Bronchial epithelial cell (primary cell): ENCODE measurements around the gene SNX17. TPM values are rescaled to one million over a fixed set of nuclear protein-coding genes. Genes with fewer than 3 reads are reported as not detected.

Source experiments
- DNase-seq: peaks from one replicate; pipeline ENCODE4 v3.0.0-alpha.2; 2010; ENCODE audit warnings: low read depth
- FAIRE-seq: peaks from 2 replicates; lab custom pipeline; 2011; peaks lifted over from hg19 to GRCh38; lab: Jason Lieb, UNC
- H3K27me3 ChIP-seq: 2 replicates; pipeline ENCODE4 v1.5.1; 2011; ENCODE audit warnings: low read length; ENCODE audit not compliant: control insufficient read depth, insufficient read depth
- H3K36me3 ChIP-seq: 2 replicates; pipeline ENCODE4 v1.5.1; 2011; ENCODE audit warnings: low read length; ENCODE audit not compliant: control insufficient read depth, insufficient read depth
- H3K4me3 ChIP-seq: 2 replicates; pipeline ENCODE4 v1.5.1; 2011; ENCODE audit warnings: mild to moderate bottlenecking, low read depth, low read length, control low read depth
- total RNA-seq: library from RNA; depleted of rRNA; stranded (reverse); fragments of >200 nt; gene quantifications from 2 replicates; pipeline ENCODE4 v1.2.1, GENCODE V29; 2014
- TF ChIP-seq, protein P1 (sequence below): IDR thresholded peaks from 2 replicates; pipeline ENCODE4 v1.5.1; 2011; ENCODE audit warnings: mild to moderate bottlenecking, moderate library complexity, low read length, control low read depth, inconsistent platforms; ENCODE audit not compliant: insufficient read depth, severe bottlenecking

Gene SNX17
- total RNA-seq, 1 donor from 2014 or later = 102 TPM

DNA sequence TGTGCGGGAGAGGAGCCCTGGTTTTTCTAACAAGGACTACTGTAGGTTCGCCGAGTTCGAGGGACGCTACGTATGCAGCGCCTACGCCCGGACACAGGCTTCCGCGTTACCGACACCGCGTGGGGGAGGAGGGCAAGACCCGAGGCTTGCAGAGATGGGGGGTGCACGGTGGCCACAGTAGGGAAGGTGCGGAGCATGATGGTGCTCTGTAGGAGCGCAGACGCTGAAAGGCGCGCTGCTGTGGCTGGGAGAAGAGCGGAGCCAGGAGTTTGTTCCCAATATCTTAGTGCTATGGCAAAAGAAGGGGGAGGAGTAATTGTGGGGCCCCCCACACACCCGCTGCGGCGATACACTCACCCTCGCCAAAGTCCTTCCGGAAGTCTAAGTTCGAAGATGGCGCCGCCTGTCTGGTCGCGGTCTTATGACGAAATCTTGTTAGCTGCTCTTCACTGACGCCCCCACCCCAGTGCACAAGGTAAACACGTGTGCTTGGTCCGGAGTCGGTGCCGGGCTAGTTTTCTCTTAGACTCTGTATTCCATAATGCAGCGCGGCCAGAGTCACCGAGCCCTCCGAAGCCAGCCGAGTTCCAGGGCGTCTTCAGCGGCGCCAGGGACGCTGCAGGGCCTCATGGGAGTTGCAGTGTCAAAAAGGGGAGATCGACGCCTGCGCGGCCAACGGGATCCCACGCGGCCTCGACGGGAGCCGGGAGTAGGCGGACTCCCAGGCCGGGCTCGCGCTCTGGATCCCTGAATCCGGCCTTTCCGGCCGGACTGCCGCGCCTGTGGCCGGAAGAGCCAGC, 13.8 kb upstream of the SNX17 start, which contains the start of gene GTF3C2:
TSS of gene GTF3C2 (minus strand) at position 383 of the 800 bp plus-strand sequence. CDS start 13,210 bp downstream, outside the sequence.
- H3K4me3 ChIP-seq = peak within 1 kb of the TSS; percentile 94
- no peaks in the 10 kb centered on the region for H3K27me3 ChIP-seq
- DNase-seq (peak; percentile 88), FAIRE-seq (no peak)
- TF ChIP-seq, protein P1, sequence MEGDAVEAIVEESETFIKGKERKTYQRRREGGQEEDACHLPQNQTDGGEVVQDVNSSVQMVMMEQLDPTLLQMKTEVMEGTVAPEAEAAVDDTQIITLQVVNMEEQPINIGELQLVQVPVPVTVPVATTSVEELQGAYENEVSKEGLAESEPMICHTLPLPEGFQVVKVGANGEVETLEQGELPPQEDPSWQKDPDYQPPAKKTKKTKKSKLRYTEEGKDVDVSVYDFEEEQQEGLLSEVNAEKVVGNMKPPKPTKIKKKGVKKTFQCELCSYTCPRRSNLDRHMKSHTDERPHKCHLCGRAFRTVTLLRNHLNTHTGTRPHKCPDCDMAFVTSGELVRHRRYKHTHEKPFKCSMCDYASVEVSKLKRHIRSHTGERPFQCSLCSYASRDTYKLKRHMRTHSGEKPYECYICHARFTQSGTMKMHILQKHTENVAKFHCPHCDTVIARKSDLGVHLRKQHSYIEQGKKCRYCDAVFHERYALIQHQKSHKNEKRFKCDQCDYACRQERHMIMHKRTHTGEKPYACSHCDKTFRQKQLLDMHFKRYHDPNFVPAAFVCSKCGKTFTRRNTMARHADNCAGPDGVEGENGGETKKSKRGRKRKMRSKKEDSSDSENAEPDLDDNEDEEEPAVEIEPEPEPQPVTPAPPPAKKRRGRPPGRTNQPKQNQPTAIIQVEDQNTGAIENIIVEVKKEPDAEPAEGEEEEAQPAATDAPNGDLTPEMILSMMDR = no peak
- H3K36me3 ChIP-seq = no peaks in the 10 kb centered on the region

DNA sequence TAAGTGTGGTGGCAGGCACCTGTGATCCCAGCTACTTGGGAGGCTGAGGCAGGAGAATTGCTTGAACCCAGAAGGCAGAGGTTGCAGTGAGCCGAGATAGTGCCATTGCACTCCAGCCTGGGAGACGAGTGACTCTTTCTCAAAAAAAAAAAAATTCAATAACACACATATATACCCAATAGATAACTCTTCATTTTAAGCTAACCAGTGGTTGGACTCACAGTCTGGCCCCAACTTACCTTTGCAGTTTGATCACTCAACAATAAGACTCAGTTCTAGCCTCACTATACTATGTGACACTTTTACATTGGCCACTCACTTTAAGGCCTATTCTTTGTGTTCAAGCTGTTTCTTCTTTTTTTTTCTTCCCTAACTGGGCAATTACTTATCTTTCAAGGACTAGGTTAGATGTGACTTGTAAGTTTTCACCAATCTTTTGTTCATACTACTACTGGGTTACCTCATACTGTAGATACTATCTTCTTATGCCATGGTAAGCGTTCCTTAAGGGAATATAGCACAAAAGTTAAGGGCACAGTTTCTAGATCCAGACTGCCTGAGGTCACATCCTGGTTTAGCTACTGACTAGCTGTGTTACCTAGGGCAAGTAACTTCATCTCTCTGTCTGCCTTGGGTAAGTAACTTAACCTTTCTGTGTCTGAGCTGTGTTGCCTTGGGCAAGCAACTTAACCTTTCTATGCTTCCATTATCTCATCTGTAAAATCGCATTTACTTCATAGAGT, 7.6 kb upstream of the SNX17 start:
- no peak overlapping the region for H3K4me3 ChIP-seq
- no peak for FAIRE-seq
- H3K36me3 ChIP-seq = peaks cover 12% of the 10 kb centered on the region
- TF ChIP-seq, protein P1 = no peak
- no peaks in the 10 kb centered on the region for H3K27me3 ChIP-seq
- DNase-seq = no peak

DNA sequence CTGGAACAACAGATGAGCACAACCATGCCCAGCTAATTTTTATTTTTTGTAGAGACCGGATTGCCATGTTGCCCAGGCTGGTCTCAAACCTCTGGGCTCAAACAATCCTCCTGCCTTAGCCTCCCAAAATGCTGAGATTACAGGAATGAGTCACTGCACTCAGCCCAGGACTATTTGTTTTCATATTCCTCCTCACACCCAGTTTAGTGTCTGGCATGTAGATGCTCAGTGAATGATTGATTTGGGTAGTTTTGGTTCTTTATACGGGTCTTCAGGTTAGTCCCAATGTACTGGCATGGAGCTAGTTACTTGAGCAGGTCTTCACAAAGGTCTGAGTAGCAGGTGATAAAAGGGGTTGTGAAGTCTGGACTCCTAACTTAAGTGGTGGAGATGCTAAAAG, 6.5 kb upstream of the SNX17 start:
- no peak for FAIRE-seq
- DNase-seq = no peak
- H3K36me3 ChIP-seq = peaks cover 18% of the 10 kb centered on the region
- no peaks in the 10 kb centered on the region for H3K27me3 ChIP-seq
- H3K4me3 ChIP-seq = no peak overlapping the region
- TF ChIP-seq, protein P1 = no peak

DNA sequence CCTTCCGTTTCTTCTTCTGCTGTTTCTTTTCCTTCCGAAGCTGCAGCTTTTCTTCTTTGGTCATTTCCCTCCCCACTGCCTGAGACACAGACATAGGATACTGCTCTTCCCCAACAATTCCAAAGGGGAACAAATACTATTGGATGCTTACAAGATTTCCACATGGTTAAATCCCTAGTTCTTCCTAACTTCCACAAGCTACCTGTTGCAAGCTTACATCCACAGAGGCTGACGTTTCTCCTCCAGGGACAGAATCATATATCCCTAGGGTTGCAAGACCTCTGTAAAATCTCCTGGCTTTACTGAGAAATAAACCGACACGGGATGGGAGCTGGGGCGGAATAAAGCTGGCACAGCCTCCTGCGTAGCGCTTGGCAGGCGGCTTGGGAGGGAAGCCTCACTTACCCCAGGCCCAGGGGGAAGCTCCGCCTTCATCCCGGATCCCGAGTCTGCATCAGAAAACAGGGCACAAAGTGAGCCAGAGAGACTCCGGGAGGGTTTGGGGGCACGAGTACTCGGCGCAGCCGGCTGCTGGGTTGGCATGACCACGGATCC, 868 bp upstream of the SNX17 start:
- peak; percentile 45 for DNase-seq
- FAIRE-seq = no peak
- H3K36me3 ChIP-seq = peaks cover 25% of the 10 kb centered on the region

DNA sequence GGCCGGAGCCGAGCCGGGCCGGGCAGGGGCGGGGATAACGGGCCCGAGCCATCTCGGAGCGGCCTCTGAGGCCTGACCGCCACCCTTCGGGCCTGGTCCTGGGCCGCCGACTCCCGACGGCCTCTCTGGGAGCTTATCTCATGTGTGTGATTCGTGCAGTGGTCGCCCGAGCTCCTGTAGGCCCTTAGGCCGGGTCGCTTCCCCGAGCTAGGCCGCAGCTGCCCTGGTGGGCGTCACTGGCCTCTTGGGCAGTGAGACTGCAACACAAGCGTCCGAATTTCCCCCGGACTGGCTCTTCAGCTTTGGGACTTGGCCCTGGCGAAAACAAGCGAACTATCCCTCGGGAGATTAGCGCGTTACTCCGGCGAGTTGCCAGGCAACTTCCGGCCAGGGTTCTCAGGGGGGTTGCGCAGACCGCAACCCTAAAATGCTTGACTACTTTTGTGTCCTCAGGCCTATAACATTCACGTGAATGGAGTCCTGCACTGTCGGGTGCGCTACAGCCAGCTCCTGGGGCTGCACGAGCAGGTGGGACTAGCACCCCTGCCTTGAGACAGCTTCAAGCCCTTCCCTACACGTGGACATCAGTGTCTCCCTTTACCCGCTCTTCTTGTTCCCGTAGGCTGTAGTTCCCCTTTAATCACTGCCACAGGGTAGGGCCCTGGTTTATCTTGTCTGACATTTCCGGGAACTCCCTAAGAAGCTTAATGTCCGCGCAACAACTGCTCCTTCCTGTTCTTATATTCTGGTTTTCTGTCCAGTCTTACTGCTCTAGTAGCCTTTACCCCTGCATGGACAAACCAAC, 602 bp downstream of the SNX17 start:
- TF ChIP-seq, protein P1 = no peak
- peak; percentile 47 for DNase-seq
- Histone ChIP-seq H3K27me3 (no peaks in the 10 kb centered on the region), H3K4me3 (peak overlapping the region; percentile 98), H3K36me3 (peaks cover 34% of the 10 kb centered on the region)
- no peak for FAIRE-seq

More for the DNA sequence above, 868 bp upstream of the SNX17 start:
- peak overlapping the region; percentile 98 for H3K4me3 ChIP-seq
- no peaks in the 10 kb centered on the region for H3K27me3 ChIP-seq
- TF ChIP-seq, protein P1 = no peak
